CD4-positive, alpha-beta T cell treated with Interleukin-12 subunit alpha and Interleukin-12 subunit beta, for 1 hour (primary cell): ENCODE data around the gene SPDYE6.
A peak's percentile ranks its signal among the peaks of the same experiment; 100 is the strongest.
"Not testable (repeated sequence)": the region's sequence is repeated elsewhere in the genome, so short reads cannot be mapped to it uniquely, and the experiment has no call there.

Source experiments
- DNase-seq: peaks from one replicate; pipeline ENCODE4 v3.0.0-alpha.2; 2020

Gene SPDYE6

GRCh38 chr7:102313997-102314780 is 42.1 kb downstream of the SPDYE6 start:
- no peak for DNase-seq

GRCh38 chr7:102312317-102312716 is 43.9 kb downstream of the SPDYE6 start:
- no peak for DNase-seq

- no peak for DNase-seq
Measured at GRCh38 chr7:102310414-102310815, 45.8 kb downstream of the SPDYE6 start.

- peak; percentile 40 for DNase-seq
Measured at GRCh38 chr7:102306916-102307677, 49.1 kb downstream of the SPDYE6 start.

- DNase-seq, result no peak
Measured at GRCh38 chr7:102305414-102306268, 50.6 kb downstream of the SPDYE6 start.

- no peak for DNase-seq
Measured at GRCh38 chr7:102304668-102305067, 51.6 kb downstream of the SPDYE6 start.

- no peak for DNase-seq
Measured at GRCh38 chr7:102303669-102304422, 52.4 kb downstream of the SPDYE6 start.

GRCh38 chr7:102302025-102302424 is 54.2 kb downstream of the SPDYE6 start:
- no peak for DNase-seq

GRCh38 chr7:102301367-102301766 is 54.9 kb downstream of the SPDYE6 start:
- not testable (repeated sequence) for DNase-seq

- no peak for DNase-seq
Measured at GRCh38 chr7:102300643-102301221, 55.5 kb downstream of the SPDYE6 start.

- DNase-seq, result no peak
Measured at GRCh38 chr7:102297487-102298218, 58.6 kb downstream of the SPDYE6 start.

- no peak for DNase-seq
Measured at GRCh38 chr7:102296514-102296913, 59.7 kb downstream of the SPDYE6 start.

- DNase-seq, result no peak
Measured at GRCh38 chr7:102296179-102296438, 60.1 kb downstream of the SPDYE6 start.
